Colonic mucosa (tissue), 4 donors: ENCODE data around the gene IRX1. TPM values are rescaled to one million over a fixed set of nuclear protein-coding genes. Genes with fewer than 3 reads are reported as not detected.

Source experiments
- DNase-seq: peaks from one replicate; pipeline ENCODE4 v3.0.0-alpha.2; 2020
- H3K27ac ChIP-seq: fragments of 200-600 bp; one replicate; pipeline ENCODE4 v1.8.0; 2021
- H3K27me3 ChIP-seq: fragments of 200-600 bp; one replicate; pipeline ENCODE4 v1.8.0; 2021
- H3K36me3 ChIP-seq: fragments of 200-600 bp; one replicate; pipeline ENCODE4 v1.8.0; 2021
- H3K4me1 ChIP-seq: fragments of 200-600 bp; one replicate; pipeline ENCODE4 v1.8.0; 2021; ENCODE audit warnings: mild to moderate bottlenecking
- H3K4me3 ChIP-seq: fragments of 200-600 bp; one replicate; pipeline ENCODE4 v1.8.0; 2021
- H3K9ac ChIP-seq, 2 donors: one replicate each; pipeline ENCODE4 v1.7.0; 2013; ENCODE audit warnings: control low read depth in 2 of 2, low read depth in 2 of 2, low read length in 2 of 2
- H3K9me3 ChIP-seq: fragments of 200-600 bp; one replicate; pipeline ENCODE4 v1.8.0; 2021
- intact Hi-C: fragments of 100-400 bp; cut with DNase I; formaldehyde crosslinking; loops from one replicate; pipeline ENCODE4 v1.14.1; 2022
- total RNA-seq, 2 donors: library from RNA; stranded (reverse); fragmentation: NEBNext Ultra II Directional in 1 of 2; extraction: Animal tissue kit (Norgen Biotek cat#: 25700) in 1 of 2; gene quantifications; one replicate each; pipeline ENCODE4 v1.2.1, GENCODE V29; 2021
- TF ChIP-seq, protein P1 (sequence below): fragments of 200-600 bp; IDR thresholded peaks from one replicate; pipeline ENCODE4 v1.8.0; 2022; ENCODE audit warnings: antibody characterized with exemption, mild to moderate bottlenecking
- donor health status: healthy.
- donor health status: DM: no; HTN: no; CAD: no.
- donor health status: DM: no; HTN: no; CAD: no.

The IRX1 gene
- total RNA-seq, 2 donors from 2014 or later = not detected

DNA sequence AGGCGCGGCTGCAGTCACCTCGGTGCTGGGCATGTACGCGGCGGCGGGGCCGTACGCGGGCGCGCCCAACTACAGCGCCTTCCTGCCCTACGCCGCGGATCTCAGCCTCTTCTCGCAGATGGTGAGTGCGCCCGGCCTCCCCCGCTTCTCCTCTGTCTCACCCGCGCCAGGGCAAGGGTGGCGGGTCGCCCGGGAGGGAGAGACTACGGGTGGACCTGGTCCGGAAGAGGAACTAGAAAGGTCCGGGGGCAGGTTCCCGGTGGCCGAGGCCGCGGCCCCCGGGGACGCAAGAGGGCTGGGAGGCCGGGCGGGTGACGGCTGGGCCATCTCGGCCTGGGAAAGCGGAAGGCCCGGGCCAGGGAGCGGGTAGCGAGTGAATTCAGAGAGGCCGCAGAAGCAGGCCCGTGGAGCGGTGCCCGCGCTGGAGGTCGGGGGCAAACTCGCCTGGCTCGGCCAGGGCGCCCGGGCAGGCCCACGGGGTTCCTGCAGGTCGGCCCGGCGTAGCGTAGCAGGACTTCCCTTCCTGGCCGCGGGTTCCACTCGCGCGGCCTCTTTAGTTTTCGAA lies 711 bp downstream of the IRX1 start:
- TF ChIP-seq, protein P1, sequence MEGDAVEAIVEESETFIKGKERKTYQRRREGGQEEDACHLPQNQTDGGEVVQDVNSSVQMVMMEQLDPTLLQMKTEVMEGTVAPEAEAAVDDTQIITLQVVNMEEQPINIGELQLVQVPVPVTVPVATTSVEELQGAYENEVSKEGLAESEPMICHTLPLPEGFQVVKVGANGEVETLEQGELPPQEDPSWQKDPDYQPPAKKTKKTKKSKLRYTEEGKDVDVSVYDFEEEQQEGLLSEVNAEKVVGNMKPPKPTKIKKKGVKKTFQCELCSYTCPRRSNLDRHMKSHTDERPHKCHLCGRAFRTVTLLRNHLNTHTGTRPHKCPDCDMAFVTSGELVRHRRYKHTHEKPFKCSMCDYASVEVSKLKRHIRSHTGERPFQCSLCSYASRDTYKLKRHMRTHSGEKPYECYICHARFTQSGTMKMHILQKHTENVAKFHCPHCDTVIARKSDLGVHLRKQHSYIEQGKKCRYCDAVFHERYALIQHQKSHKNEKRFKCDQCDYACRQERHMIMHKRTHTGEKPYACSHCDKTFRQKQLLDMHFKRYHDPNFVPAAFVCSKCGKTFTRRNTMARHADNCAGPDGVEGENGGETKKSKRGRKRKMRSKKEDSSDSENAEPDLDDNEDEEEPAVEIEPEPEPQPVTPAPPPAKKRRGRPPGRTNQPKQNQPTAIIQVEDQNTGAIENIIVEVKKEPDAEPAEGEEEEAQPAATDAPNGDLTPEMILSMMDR = no peak
- Histone ChIP-seq H3K9me3 (no peaks in the 10 kb centered on the region), H3K27me3 (peaks cover 70% of the 10 kb centered on the region), H3K36me3 (no peaks in the 10 kb centered on the region), H3K9ac (no peak overlapping the region), H3K4me1 (no peaks in the 10 kb centered on the region), H3K27ac (no peak overlapping the region), H3K4me3 (no peak overlapping the region)
- intact Hi-C loops = no loop called here
- no peak for DNase-seq

DNA sequence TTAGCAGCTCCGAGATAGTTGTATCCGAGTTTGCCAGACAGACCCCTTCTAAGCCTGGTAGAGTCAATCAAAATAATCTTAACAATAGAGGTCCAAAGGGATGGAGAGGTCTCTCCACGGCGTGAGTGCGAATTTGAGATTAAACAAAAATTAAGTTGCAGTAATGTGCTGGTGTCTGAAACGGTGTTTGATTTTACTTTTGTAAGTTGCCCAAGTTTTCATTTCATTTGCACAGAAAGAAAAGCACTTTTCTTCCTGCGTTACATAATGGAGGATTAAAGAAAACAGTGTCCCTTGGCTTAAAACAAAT lies 1.2 kb downstream of the IRX1 start:
- Histone ChIP-seq H3K9me3 (no peaks in the 10 kb centered on the region), H3K36me3 (no peaks in the 10 kb centered on the region), H3K27me3 (peaks cover 67% of the 10 kb centered on the region), H3K27ac (no peak overlapping the region), H3K4me3 (no peak overlapping the region), H3K4me1 (no peaks in the 10 kb centered on the region), H3K9ac (no peak overlapping the region)
- intact Hi-C loops = no loop called here
- TF ChIP-seq, protein P1 = no peak
- no peak for DNase-seq

DNA sequence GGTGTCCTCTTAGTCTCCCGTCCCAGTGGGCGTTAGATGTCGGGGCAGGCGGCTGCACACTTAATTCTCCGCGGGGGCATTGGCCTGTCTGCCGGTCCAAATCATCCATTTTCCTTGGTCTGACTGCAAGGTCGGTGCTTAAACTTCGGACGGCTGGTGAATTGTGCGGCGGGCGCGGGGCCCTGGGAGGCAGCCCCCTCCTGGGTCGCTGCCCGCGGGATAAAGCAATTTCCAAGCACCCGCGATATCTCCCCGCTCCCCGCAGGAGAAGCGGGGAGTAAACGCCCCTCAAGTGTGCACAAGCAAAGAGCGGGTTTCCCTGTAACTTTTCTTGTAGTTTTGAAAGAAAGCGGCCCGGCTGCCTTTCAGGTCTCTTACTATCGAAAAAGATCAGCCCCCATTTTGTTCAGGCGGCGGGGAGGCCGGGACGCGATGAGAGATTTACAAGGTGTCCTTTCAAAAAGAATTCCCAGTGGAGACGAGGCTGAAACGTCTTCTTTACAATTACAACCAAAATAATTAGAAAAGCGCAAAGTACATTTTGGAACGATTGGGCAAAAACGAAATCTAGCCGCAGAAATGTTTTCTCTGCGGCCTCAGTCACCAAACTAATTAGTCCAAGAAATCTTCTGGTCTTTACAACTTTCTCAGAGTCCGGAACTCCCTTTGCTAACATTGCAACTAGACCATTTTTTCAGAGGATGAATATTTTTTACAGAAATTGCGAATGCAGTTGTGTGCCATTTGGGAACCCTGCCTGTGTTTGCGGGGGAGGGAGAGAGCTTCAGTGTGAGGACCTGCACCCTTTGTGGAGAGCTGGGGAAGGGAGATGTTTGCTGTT lies 1.8 kb downstream of the IRX1 start:
- intact Hi-C loops = no loop called here
- Histone ChIP-seq H3K9me3 (no peaks in the 10 kb centered on the region), H3K27me3 (peaks cover 71% of the 10 kb centered on the region), H3K4me1 (no peaks in the 10 kb centered on the region), H3K36me3 (no peaks in the 10 kb centered on the region), H3K27ac (no peak overlapping the region), H3K4me3 (no peak overlapping the region), H3K9ac (no peak overlapping the region)
- DNase-seq = no peak
- TF ChIP-seq, protein P1 = no peak

DNA sequence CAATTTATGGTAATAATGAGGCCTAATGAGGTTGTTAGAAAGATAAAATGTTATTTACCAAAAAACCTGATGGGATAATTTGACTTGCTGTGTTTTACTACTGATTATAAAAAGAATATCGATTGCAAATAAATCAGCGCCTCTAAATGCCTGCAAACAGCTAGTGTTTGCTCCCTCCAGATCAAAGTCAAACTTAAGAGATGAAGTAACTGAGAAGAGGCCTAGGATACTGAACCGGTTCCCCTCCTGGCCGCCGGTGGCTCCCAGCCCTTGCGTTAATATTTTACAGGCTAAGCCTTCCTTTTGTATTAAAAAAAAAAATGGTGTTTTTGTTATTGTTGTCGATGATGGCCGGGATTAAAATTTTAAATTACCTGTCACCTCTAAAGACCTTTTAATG lies 2.6 kb downstream of the IRX1 start:
- no peak for DNase-seq
- intact Hi-C loops = no loop called here
- Histone ChIP-seq H3K4me1 (no peaks in the 10 kb centered on the region), H3K36me3 (no peaks in the 10 kb centered on the region), H3K9me3 (no peaks in the 10 kb centered on the region), H3K9ac (no peak overlapping the region), H3K4me3 (no peak overlapping the region), H3K27me3 (peaks cover 75% of the 10 kb centered on the region), H3K27ac (no peak overlapping the region)
- TF ChIP-seq, protein P1 = no peak

DNA sequence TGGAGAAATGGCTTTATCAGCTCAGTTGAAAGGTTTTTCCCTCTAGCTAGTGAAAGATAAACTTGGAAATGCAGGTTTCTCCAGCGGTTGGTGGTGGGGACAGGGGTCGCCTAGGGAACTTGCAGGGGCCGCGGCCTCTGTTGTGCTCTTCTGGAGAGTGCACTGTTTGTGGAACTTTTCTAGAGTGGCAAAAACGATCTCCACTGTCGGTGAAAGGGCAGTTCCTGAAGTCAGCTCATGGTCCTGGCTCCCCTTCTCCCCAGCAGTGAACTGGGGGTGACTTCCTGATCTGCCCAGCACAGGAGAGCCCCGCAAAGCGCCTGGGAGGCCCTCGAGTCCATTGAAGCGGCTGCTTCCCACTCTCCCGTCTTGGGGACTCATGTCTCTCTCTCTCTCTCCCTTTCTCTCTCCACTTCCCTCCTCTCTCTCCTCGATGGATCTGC lies 3.2 kb downstream of the IRX1 start:
- Histone ChIP-seq H3K4me3 (no peak overlapping the region), H3K27ac (no peak overlapping the region), H3K4me1 (no peaks in the 10 kb centered on the region), H3K9me3 (no peaks in the 10 kb centered on the region), H3K36me3 (no peaks in the 10 kb centered on the region), H3K27me3 (peaks cover 73% of the 10 kb centered on the region), H3K9ac (no peak overlapping the region)
- intact Hi-C loops = no loop called here
- DNase-seq = no peak
- TF ChIP-seq, protein P1 = no peak
